HepG2 (cell line): ENCODE measurements around the gene UHMK1. TPM values are rescaled to one million over a fixed set of nuclear protein-coding genes. Genes with fewer than 3 reads are reported as not detected.

Experiments
- ATAC-seq: fragments of 200-7000 bp; cut with Tn5 transposase; 3 replicates; pipeline ENCODE4 v1.9.1; 2020; ENCODE audit warnings: mild to moderate bottlenecking, moderate library complexity
- BruUV-seq: library from RNA; stranded (reverse); fragments of 400-500 nt; replicated peaks from 2 replicates; lab custom pipeline; 2021; lab: Mats Ljungman, UMichigan
- CTCF ChIA-PET: fragments of 300-600 bp; formaldehyde crosslinking; extraction: SDS; loops from one replicate; lab custom pipeline; 2021; ENCODE audit warnings: low total read pairs, inconsistent platforms, low intra/inter-chr PET ratio; lab: Yijun Ruan, JAX
- POLR2A ChIA-PET: fragments of 350-600 bp; sonication (Branson Sonifier 250); formaldehyde crosslinking; loops from one replicate; lab custom pipeline; 2020; ENCODE audit warnings: antibody characterized with exemption, inconsistent platforms; lab: Yijun Ruan, JAX
- DNase-seq: peaks from one replicate; pipeline ENCODE4 v3.0.0-alpha.2; 2015; ENCODE audit warnings: low spot score
- FAIRE-seq: peaks from 3 replicates; lab custom pipeline; 2011; peaks lifted over from hg19 to GRCh38; lab: Jason Lieb, UNC
- H2AFZ ChIP-seq: one replicate; pipeline ENCODE4 v1.6.1; 2011; ENCODE audit warnings: low read length, inconsistent platforms
- H3K27ac ChIP-seq: fragments of 300-600 bp; 3 replicates; pipeline ENCODE4 v1.8.0; 2011; ENCODE audit warnings: mixed run types, mild to moderate bottlenecking, mixed read lengths, low read length, inconsistent platforms; ENCODE audit not compliant: insufficient read depth; ENCODE audit errors: extremely low read length
- H3K27me3 ChIP-seq, 2 experiments: fragments of 200-600 bp in 1 of 2; 2 replicates in 1 of 2; 3 replicates in 1 of 2; pipeline versions ENCODE4 v1.6.0 to v1.8.0; 2011; ENCODE audit warnings: low read length in 2 of 2, mild to moderate bottlenecking in 2 of 2, moderate library complexity in 2 of 2, inconsistent platforms in 1 of 2; ENCODE audit not compliant: insufficient read depth in 2 of 2, control insufficient read depth in 1 of 2
- H3K36me3 ChIP-seq, 2 experiments: fragments of 200-600 bp in 1 of 2; replicated peaks in 1 of 2; 2 replicates in 1 of 2; 3 replicates in 1 of 2; pipeline versions ENCODE4 v1.5.1 to v1.8.0; 2011; ENCODE audit warnings: low read length in 2 of 2, inconsistent platforms in 1 of 2; ENCODE audit not compliant: insufficient read depth in 2 of 2, control insufficient read depth in 1 of 2
- H3K4me1 ChIP-seq: 2 replicates; pipeline ENCODE4 v1.5.1; 2012; ENCODE audit warnings: low read length, inconsistent platforms; ENCODE audit not compliant: insufficient read depth
- H3K4me2 ChIP-seq: 2 replicates; pipeline ENCODE4 v1.6.0; 2011; ENCODE audit warnings: low read depth, low read length, inconsistent platforms
- H3K4me3 ChIP-seq, 3 experiments: fragments of 200-600 bp in 1 of 3; sonication (generic), shearing (Covaris generic) in 1 of 3; replicated peaks in 1 of 3; 2 replicates each; pipeline ENCODE4 v1.5.1; 2011 to 2016; ENCODE audit warnings: low read length in 3 of 3, inconsistent platforms in 2 of 3, low read depth in 2 of 3, mild to moderate bottlenecking in 2 of 3, control low read depth in 1 of 3, mixed read lengths in 1 of 3; ENCODE audit not compliant: insufficient read depth in 1 of 3
- H3K79me2 ChIP-seq: one replicate; pipeline ENCODE4 v1.6.1; 2011; ENCODE audit warnings: low read length, inconsistent platforms; ENCODE audit not compliant: insufficient read depth
- H3K9ac ChIP-seq: 2 replicates; pipeline ENCODE4 v1.6.0; 2011; ENCODE audit warnings: mild to moderate bottlenecking, low read depth, low read length, inconsistent platforms; ENCODE audit not compliant: insufficient read depth
- H3K9me3 ChIP-seq: 2 replicates; pipeline ENCODE4 v1.5.1; 2012; ENCODE audit warnings: mild to moderate bottlenecking, low read length
- H4K20me1 ChIP-seq: 2 replicates; pipeline ENCODE4 v1.6.0; 2011; ENCODE audit warnings: inconsistent platforms, mild to moderate bottlenecking, low read length, moderate library complexity; ENCODE audit not compliant: insufficient read depth
- ADNP ChIP-seq: sonication (generic); formaldehyde crosslinking; IDR thresholded peaks from 2 replicates; pipeline ENCODE4 v1.4.0; 2020; ENCODE audit warnings: missing genetic modification reagents
- CERS6 ChIP-seq: sonication (generic); formaldehyde crosslinking; IDR thresholded peaks from 2 replicates; pipeline ENCODE4 v1.5.0; 2020; ENCODE audit warnings: missing genetic modification reagents
- MLXIP ChIP-seq: sonication (generic); formaldehyde crosslinking; IDR thresholded peaks from 2 replicates; pipeline ENCODE4 v1.9.0; 2021; ENCODE audit warnings: missing genetic modification reagents, borderline replicate concordance
- NCOA1 ChIP-seq: sonication (generic); formaldehyde crosslinking; IDR thresholded peaks from 2 replicates; pipeline ENCODE4 v1.9.0; 2021; ENCODE audit warnings: missing genetic modification reagents
- RAD21 ChIP-seq: fragments of 450-650 bp; formaldehyde crosslinking; IDR thresholded peaks from 2 replicates; pipeline ENCODE4 v1.5.0; 2020; ENCODE audit warnings: mild to moderate bottlenecking
- TBX3 ChIP-seq: fragments of 450-650 bp; IDR thresholded peaks from 2 replicates; pipeline ENCODE4 v1.6.1; 2017; ENCODE audit warnings: antibody characterized with exemption, mild to moderate bottlenecking, inconsistent platforms, borderline replicate concordance
- ZNF121 ChIP-seq: sonication (generic); formaldehyde crosslinking; IDR thresholded peaks from 2 replicates; pipeline ENCODE4 v1.5.0; 2020; ENCODE audit warnings: mild to moderate bottlenecking, missing genetic modification reagents
- ZNF234 ChIP-seq: sonication (generic); formaldehyde crosslinking; conservative IDR thresholded peaks from 2 replicates; pipeline ENCODE4 v1.5.1; 2020; ENCODE audit warnings: mild to moderate bottlenecking, missing genetic modification reagents
- ZNF468 ChIP-seq: sonication (generic); formaldehyde crosslinking; IDR thresholded peaks from 2 replicates; pipeline ENCODE4 v1.8.0; 2022; ENCODE audit warnings: mild to moderate bottlenecking, moderate library complexity, missing genetic modification reagents
- ZNF788 ChIP-seq: sonication (generic); formaldehyde crosslinking; IDR thresholded peaks from 2 replicates; pipeline ENCODE4 v1.5.0; 2020; ENCODE audit warnings: mild to moderate bottlenecking, missing genetic modification reagents, borderline replicate concordance
- WGBS: methylation state at CpG from one replicate; pipeline ENCODE4 v1.1.6; 2017; ENCODE audit warnings: low lambda C conversion rate; 5-methylcytosine and 5-hydroxymethylcytosine counted together
- in situ Hi-C: cut with HindIII; loops from 2 replicates; pipeline ENCODE4 v1.10.0; 2017; ENCODE audit warnings: low pct_unique_long_range_greater_than_20kb; ENCODE audit not compliant: extremely low pct_ligation_motif_present
- intact Hi-C: fragments of 100-400 bp; cut with micrococcal nuclease; formaldehyde crosslinking; loops from one replicate; pipeline ENCODE4 v1.10.0; 2022; ENCODE audit not compliant: unreplicated experiment
- polyA plus RNA-seq, 8 experiments: library from polyadenylated mRNA; depleted of rRNA in 3 of 8; stranded (reverse) in 7 of 8; unstranded in 1 of 8; fragments of >200 nt; fragmentation: Illumina TruSeq in 4 of 8; extraction: Trizol in 4 of 8; gene quantifications; 2 replicates each; pipeline versions ENCODE4 v1.2.1 to v1.2.3, GENCODE V29; 2011 to 2016; ENCODE audit warnings: low read depth in 4 of 8, missing spikeins in 1 of 8, mixed read lengths in 1 of 8; ENCODE audit not compliant: insufficient read depth in 1 of 8
- total RNA-seq, 5 experiments: library from RNA; depleted of rRNA; stranded (reverse); fragments of >200 nt; fragmentation: Illumina TruSeq; extraction: Trizol; gene quantifications; 2 replicates each; pipeline ENCODE4 v1.2.3, GENCODE V29; 2016; ENCODE audit warnings: low read depth in 1 of 5
- TF ChIP-seq, protein P1 (sequence below): IDR thresholded peaks from 2 replicates; pipeline ENCODE4 v1.6.1; 2016; ENCODE audit warnings: low read depth, missing genetic modification reagents, missing compliant biosample characterization

The UHMK1 gene
- total and polyA plus RNA-seq, 2 of the 13 experiments (the other 11 are each of a cell fraction or from before 2014, with no cell fraction given), result 12.9 to 20.0 TPM

- ChIA-PET CTCF (no interaction called here), POLR2A (no interaction called here)
- FAIRE-seq (no peak), ATAC-seq (no peak), DNase-seq (no peak)
- WGBS, result 94% methylated on average over 5 of the region's 5 CpGs
- Histone ChIP-seq H4K20me1 (0 out of 2 replicates have a peak, but pooled peaks cover 6% of the 10 kb centered on the region), H3K9ac (no peak overlapping the region), H3K27me3 (no peaks in the 10 kb centered on the region; a peak in 2 of 5 replicates), H3K36me3 (peaks cover 6 to 48% of the 10 kb centered on the region in 2 experiments; a peak in 4 of 5 replicates), H3K9me3 (no peaks in the 10 kb centered on the region), H2AFZ (no peak overlapping the region), H3K79me2 (peaks cover 30% of the 10 kb centered on the region), H3K4me3 (no peak overlapping the region), H3K4me1 (peaks cover 16% of the 10 kb centered on the region), H3K4me2 (no peak overlapping the region), H3K27ac (no peak overlapping the region)
- no TSS peak for BruUV-seq
- in situ Hi-C loops, result no loop called here
- intact Hi-C loops, result no loop called here
- TF ChIP-seq ZNF468 (CRISPR knock-in tag), result no peak
- no peak for TF ChIP-seq RAD21 (CRISPR knock-in tag)
- no peak for TF ChIP-seq CERS6
- TF ChIP-seq ZNF788 (CRISPR knock-in tag), result no peak
- TF ChIP-seq ZNF234 (CRISPR knock-in tag), result no peak
- TF ChIP-seq, protein P1, sequence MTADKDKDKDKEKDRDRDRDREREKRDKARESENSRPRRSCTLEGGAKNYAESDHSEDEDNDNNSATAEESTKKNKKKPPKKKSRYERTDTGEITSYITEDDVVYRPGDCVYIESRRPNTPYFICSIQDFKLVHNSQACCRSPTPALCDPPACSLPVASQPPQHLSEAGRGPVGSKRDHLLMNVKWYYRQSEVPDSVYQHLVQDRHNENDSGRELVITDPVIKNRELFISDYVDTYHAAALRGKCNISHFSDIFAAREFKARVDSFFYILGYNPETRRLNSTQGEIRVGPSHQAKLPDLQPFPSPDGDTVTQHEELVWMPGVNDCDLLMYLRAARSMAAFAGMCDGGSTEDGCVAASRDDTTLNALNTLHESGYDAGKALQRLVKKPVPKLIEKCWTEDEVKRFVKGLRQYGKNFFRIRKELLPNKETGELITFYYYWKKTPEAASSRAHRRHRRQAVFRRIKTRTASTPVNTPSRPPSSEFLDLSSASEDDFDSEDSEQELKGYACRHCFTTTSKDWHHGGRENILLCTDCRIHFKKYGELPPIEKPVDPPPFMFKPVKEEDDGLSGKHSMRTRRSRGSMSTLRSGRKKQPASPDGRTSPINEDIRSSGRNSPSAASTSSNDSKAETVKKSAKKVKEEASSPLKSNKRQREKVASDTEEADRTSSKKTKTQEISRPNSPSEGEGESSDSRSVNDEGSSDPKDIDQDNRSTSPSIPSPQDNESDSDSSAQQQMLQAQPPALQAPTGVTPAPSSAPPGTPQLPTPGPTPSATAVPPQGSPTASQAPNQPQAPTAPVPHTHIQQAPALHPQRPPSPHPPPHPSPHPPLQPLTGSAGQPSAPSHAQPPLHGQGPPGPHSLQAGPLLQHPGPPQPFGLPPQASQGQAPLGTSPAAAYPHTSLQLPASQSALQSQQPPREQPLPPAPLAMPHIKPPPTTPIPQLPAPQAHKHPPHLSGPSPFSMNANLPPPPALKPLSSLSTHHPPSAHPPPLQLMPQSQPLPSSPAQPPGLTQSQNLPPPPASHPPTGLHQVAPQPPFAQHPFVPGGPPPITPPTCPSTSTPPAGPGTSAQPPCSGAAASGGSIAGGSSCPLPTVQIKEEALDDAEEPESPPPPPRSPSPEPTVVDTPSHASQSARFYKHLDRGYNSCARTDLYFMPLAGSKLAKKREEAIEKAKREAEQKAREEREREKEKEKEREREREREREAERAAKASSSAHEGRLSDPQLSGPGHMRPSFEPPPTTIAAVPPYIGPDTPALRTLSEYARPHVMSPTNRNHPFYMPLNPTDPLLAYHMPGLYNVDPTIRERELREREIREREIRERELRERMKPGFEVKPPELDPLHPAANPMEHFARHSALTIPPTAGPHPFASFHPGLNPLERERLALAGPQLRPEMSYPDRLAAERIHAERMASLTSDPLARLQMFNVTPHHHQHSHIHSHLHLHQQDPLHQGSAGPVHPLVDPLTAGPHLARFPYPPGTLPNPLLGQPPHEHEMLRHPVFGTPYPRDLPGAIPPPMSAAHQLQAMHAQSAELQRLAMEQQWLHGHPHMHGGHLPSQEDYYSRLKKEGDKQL, result no peak
- no peak for TF ChIP-seq MLXIP (CRISPR knock-in tag)
- no peak for TF ChIP-seq NCOA1 (CRISPR knock-in tag)
- no peak for TF ChIP-seq ADNP (CRISPR knock-in tag)
- no peak for TF ChIP-seq TBX3
- no peak for TF ChIP-seq ZNF121 (CRISPR knock-in tag)
These were observed 5.3 kb downstream of the UHMK1 start for GRCh38 chr1:162502928-162503327.
